ACC112 (cell line): Measurements from ENCODE around the gene IGSF6.
"Not testable (repeated sequence)": the region's sequence is repeated elsewhere in the genome, so short reads cannot be mapped to it uniquely, and the experiment has no call there.

Source experiments
- H2AFZ ChIP-seq: fragments of 200-600 bp; sonication (generic); one replicate; pipeline ENCODE4 v1.6.0; 2017; ENCODE audit warnings: antibody characterized with exemption, low read length; ENCODE audit not compliant: unreplicated experiment
- H3K27ac ChIP-seq: fragments of 200-600 bp; sonication (generic); 2 replicates; pipeline ENCODE4 v1.5.1; 2014; ENCODE audit warnings: low read depth, mild to moderate bottlenecking, antibody characterized with exemption, low read length, moderate library complexity
- H3K27me3 ChIP-seq: fragments of 200-600 bp; sonication (generic); 2 replicates; pipeline ENCODE4 v1.6.1; 2014; ENCODE audit warnings: mild to moderate bottlenecking, antibody characterized with exemption, low read length, moderate library complexity, mixed read lengths; ENCODE audit not compliant: insufficient read depth
- H3K36me3 ChIP-seq: fragments of 200-600 bp; sonication (generic); 2 replicates; pipeline ENCODE4 v1.6.1; 2016; ENCODE audit warnings: mild to moderate bottlenecking, antibody characterized with exemption, low read length, moderate library complexity, mixed read lengths; ENCODE audit not compliant: insufficient read depth
- H3K4me1 ChIP-seq: fragments of 200-600 bp; sonication (generic); one replicate; pipeline ENCODE4 v1.6.1; 2016; ENCODE audit warnings: low read length, mixed read lengths; ENCODE audit not compliant: insufficient read depth, unreplicated experiment, control insufficient read depth
- H3K4me3 ChIP-seq: fragments of 200-600 bp; sonication (generic); 2 replicates; pipeline ENCODE4 v1.5.1; 2014; ENCODE audit warnings: mild to moderate bottlenecking, low read depth, low read length
- H3K79me2 ChIP-seq: fragments of 200-600 bp; sonication (generic); one replicate; pipeline ENCODE4 v1.6.0; 2016; ENCODE audit warnings: low read length; ENCODE audit not compliant: control insufficient read depth, unreplicated experiment, insufficient read depth

Gene IGSF6

GRCh38 chr16:21653571-21653970 lies 1.2 kb upstream of the IGSF6 start:
- peaks cover 14% of the 10 kb centered on the region for H3K4me1 ChIP-seq
- H3K36me3 ChIP-seq, result peaks cover 7% of the 10 kb centered on the region
- H3K27me3 ChIP-seq, result no peaks in the 10 kb centered on the region
- H3K79me2 ChIP-seq, result peaks cover 21% of the 10 kb centered on the region
- no peak overlapping the region for H2AFZ ChIP-seq
- H3K27ac ChIP-seq, result no peak overlapping the region
- no peak overlapping the region for H3K4me3 ChIP-seq

GRCh38 chr16:21651515-21651914 lies 893 bp downstream of the IGSF6 start:
- H2AFZ ChIP-seq, result no peak overlapping the region
- H3K27ac ChIP-seq, result no peak overlapping the region
- H3K27me3 ChIP-seq, result no peaks in the 10 kb centered on the region
- H3K79me2 ChIP-seq, result peaks cover 40% of the 10 kb centered on the region
- H3K4me3 ChIP-seq, result no peak overlapping the region
- peaks cover 12% of the 10 kb centered on the region for H3K4me1 ChIP-seq
- peaks cover 3% of the 10 kb centered on the region for H3K36me3 ChIP-seq

- Histone ChIP-seq H3K36me3 (no peaks in the 10 kb centered on the region; the same call in 1 of the 2 replicates), H3K27ac (no peak overlapping the region), H3K4me3 (no peak overlapping the region), H3K27me3 (no peaks in the 10 kb centered on the region), H3K79me2 (peaks cover 44% of the 10 kb centered on the region), H3K4me1 (peaks cover 21% of the 10 kb centered on the region), H2AFZ (no peak overlapping the region)
Measured at GRCh38 chr16:21650521-21650920, 1.9 kb downstream of the IGSF6 start.

GRCh38 chr16:21649826-21650406 lies 2.5 kb downstream of the IGSF6 start:
- not testable (repeated sequence) for H3K36me3 ChIP-seq

GRCh38 chr16:21647562-21648164 lies 4.7 kb downstream of the IGSF6 start:
- no peak overlapping the region for H3K27ac ChIP-seq
- H3K79me2 ChIP-seq, result peaks cover 45% of the 10 kb centered on the region
- H3K27me3 ChIP-seq, result no peaks in the 10 kb centered on the region
- peaks cover 17% of the 10 kb centered on the region for H3K4me1 ChIP-seq
- H2AFZ ChIP-seq, result no peak overlapping the region
- H3K4me3 ChIP-seq, result no peak overlapping the region
- no peaks in the 10 kb centered on the region for H3K36me3 ChIP-seq

More at GRCh38 chr16:21649826-21650406, 2.5 kb downstream of the IGSF6 start:
- peaks cover 22% of the 10 kb centered on the region for H3K4me1 ChIP-seq
- not testable (repeated sequence) for H2AFZ ChIP-seq, H3K27me3 ChIP-seq, H3K4me3 ChIP-seq, H3K27ac ChIP-seq
- peaks cover 45% of the 10 kb centered on the region for H3K79me2 ChIP-seq

GRCh38 chr16:21646721-21647561 lies 5.5 kb downstream of the IGSF6 start:
- H3K27ac ChIP-seq, result peak overlapping the region; percentile 76
- H3K4me1 ChIP-seq, result peaks cover 19% of the 10 kb centered on the region
- no peaks in the 10 kb centered on the region for H3K36me3 ChIP-seq
- H3K79me2 ChIP-seq, result peaks cover 40% of the 10 kb centered on the region
- no peak overlapping the region for H2AFZ ChIP-seq
- H3K4me3 ChIP-seq, result no peak overlapping the region
- H3K27me3 ChIP-seq, result no peaks in the 10 kb centered on the region

- Histone ChIP-seq H3K36me3 (no peaks in the 10 kb centered on the region), H3K27me3 (no peaks in the 10 kb centered on the region), H2AFZ (no peak overlapping the region), H3K4me1 (peaks cover 27% of the 10 kb centered on the region), H3K79me2 (peaks cover 43% of the 10 kb centered on the region), H3K27ac (peak overlapping the region; percentile 76), H3K4me3 (peak overlapping the region; percentile 67)
Measured at GRCh38 chr16:21646091-21646490, 6.3 kb downstream of the IGSF6 start.

GRCh38 chr16:21645261-21645721 lies 7.1 kb downstream of the IGSF6 start:
- no peaks in the 10 kb centered on the region for H3K27me3 ChIP-seq
- H2AFZ ChIP-seq, result no peak overlapping the region
- H3K36me3 ChIP-seq, result no peaks in the 10 kb centered on the region
- H3K79me2 ChIP-seq, result peaks cover 46% of the 10 kb centered on the region
- peak overlapping the region; percentile 76 for H3K27ac ChIP-seq
- peak overlapping the region; percentile 67 for H3K4me3 ChIP-seq
- H3K4me1 ChIP-seq, result peaks cover 32% of the 10 kb centered on the region

GRCh38 chr16:21644674-21645073 lies 7.7 kb downstream of the IGSF6 start:
- H3K4me3 ChIP-seq, result peak overlapping the region; percentile 67; the same call in 1 of the 2 replicates
- no peaks in the 10 kb centered on the region for H3K36me3 ChIP-seq
- H2AFZ ChIP-seq, result no peak overlapping the region
- H3K79me2 ChIP-seq, result peaks cover 47% of the 10 kb centered on the region
- no peaks in the 10 kb centered on the region for H3K27me3 ChIP-seq
- peak overlapping the region; percentile 76; the same call in 1 of the 2 replicates for H3K27ac ChIP-seq
- peaks cover 36% of the 10 kb centered on the region for H3K4me1 ChIP-seq

- H3K36me3 ChIP-seq, result no peaks in the 10 kb centered on the region
- H3K79me2 ChIP-seq, result peaks cover 48% of the 10 kb centered on the region
- H3K27me3 ChIP-seq, result no peaks in the 10 kb centered on the region
- no peak overlapping the region for H2AFZ ChIP-seq
- no peak overlapping the region for H3K27ac ChIP-seq
- peaks cover 44% of the 10 kb centered on the region for H3K4me1 ChIP-seq
- no peak overlapping the region for H3K4me3 ChIP-seq
Measured at GRCh38 chr16:21643785-21644184, 8.6 kb downstream of the IGSF6 start.
